ENCODE measurements around the gene ARL14.

DNA sequence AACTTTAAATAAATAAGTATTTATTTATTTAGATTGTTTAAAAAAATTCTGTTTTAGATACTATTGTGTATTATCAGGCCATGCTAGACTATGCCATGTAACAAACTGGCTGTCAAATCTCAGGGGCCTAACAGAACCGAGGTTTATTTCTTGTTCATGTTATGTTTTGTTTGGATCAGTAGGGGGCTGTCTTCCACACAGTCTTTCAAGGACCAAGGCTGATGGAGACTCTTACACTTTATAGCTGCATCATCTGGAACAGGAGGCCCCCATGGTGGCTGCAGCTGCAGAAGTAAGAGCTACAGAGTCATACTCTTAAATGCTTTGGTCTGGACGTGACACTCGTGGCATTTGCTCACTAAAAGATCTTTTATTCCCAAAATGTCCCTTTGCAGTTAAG, 33.0 kb upstream of the ARL14 start:
- TF ChIP-seq EZH2 (IDR thresholded peaks at IDR 0.05; ENCODE audit: low read length): no peak
- TF ChIP-seq, protein P1, sequence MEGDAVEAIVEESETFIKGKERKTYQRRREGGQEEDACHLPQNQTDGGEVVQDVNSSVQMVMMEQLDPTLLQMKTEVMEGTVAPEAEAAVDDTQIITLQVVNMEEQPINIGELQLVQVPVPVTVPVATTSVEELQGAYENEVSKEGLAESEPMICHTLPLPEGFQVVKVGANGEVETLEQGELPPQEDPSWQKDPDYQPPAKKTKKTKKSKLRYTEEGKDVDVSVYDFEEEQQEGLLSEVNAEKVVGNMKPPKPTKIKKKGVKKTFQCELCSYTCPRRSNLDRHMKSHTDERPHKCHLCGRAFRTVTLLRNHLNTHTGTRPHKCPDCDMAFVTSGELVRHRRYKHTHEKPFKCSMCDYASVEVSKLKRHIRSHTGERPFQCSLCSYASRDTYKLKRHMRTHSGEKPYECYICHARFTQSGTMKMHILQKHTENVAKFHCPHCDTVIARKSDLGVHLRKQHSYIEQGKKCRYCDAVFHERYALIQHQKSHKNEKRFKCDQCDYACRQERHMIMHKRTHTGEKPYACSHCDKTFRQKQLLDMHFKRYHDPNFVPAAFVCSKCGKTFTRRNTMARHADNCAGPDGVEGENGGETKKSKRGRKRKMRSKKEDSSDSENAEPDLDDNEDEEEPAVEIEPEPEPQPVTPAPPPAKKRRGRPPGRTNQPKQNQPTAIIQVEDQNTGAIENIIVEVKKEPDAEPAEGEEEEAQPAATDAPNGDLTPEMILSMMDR (optimal IDR thresholded peaks at IDR 0.05 in 1 of 3, IDR thresholded peaks at IDR 0.05 in 1 of 3, conservative IDR thresholded peaks at IDR 0.05 in 1 of 3; ENCODE audit: extremely low read depth in 1 of 3, insufficient read depth in 2 of 3, low read length in 3 of 3): peak in 1 of 3 experiments; percentile 30
